Measurements from ENCODE around the gene MXI1.
A peak's percentile ranks its signal among the peaks of the same experiment; 100 is the strongest.
"Not testable (repeated sequence)": the region's sequence is repeated elsewhere in the genome, so short reads cannot be mapped to it uniquely, and the experiment has no call there.

Gene MXI1

GRCh38 chr10:110268971-110269370 is 61.6 kb downstream of the MXI1 start:
- Histone ChIP-seq H3K4me3 (ENCODE audit: low read depth in 1 of 5, low read length in 5 of 5) (peak overlapping the region in 3 of 5 donors; percentile 49 to 55 (median 54)), H3K27ac (ENCODE audit: low read depth, low read length) (no peak overlapping the region), H3K27me3 (ENCODE audit: control insufficient read depth in 5 of 5, insufficient read depth in 4 of 5, low read length in 5 of 5) (no peaks in the 10 kb centered on the region), H3K9me3 (ENCODE audit: control insufficient read depth in 5 of 5, low read length in 5 of 5) (no peaks in the 10 kb centered on the region), H3K9ac (ENCODE audit: low read length in 5 of 5) (peak overlapping the region in 3 of 5 donors; percentile 8 to 60 (median 52)), H3K4me1 (ENCODE audit: control insufficient read depth in 5 of 5, insufficient read depth in 5 of 5, low read length in 5 of 5) (peaks cover 0 to 22% (median 19%) of the 10 kb centered on the region in 5 donors), H3K36me3 (ENCODE audit: control insufficient read depth in 5 of 5, insufficient read depth in 5 of 5, low read length in 5 of 5) (no peaks in the 10 kb centered on the region)

- H3K27me3 ChIP-seq (ENCODE audit: control insufficient read depth in 5 of 5, insufficient read depth in 4 of 5, low read length in 5 of 5), result no peaks in the 10 kb centered on the region
- peak overlapping the region; percentile 4 for H3K27ac ChIP-seq (ENCODE audit: low read depth, low read length)
- H3K9ac ChIP-seq (ENCODE audit: low read length in 5 of 5), result peak overlapping the region; percentile 0 to 60 (median 44)
- no peaks in the 10 kb centered on the region for H3K9me3 ChIP-seq (ENCODE audit: control insufficient read depth in 5 of 5, low read length in 5 of 5)
- no peaks in the 10 kb centered on the region for H3K36me3 ChIP-seq (ENCODE audit: control insufficient read depth in 5 of 5, insufficient read depth in 5 of 5, low read length in 5 of 5)
- H3K4me1 ChIP-seq (ENCODE audit: control insufficient read depth in 5 of 5, insufficient read depth in 5 of 5, low read length in 5 of 5), result peaks cover 0 to 22% (median 19%) of the 10 kb centered on the region in 5 donors
- H3K4me3 ChIP-seq (ENCODE audit: low read depth in 1 of 5, low read length in 5 of 5), result peak overlapping the region; percentile 49 to 66 (median 55)
Observed at GRCh38 chr10:110269374-110270318, 62.2 kb downstream of the MXI1 start.

- not testable (repeated sequence) for H3K4me3 ChIP-seq (ENCODE audit: low read depth in 1 of 5, low read length in 5 of 5); H3K27ac ChIP-seq (ENCODE audit: low read depth, low read length); H3K36me3 ChIP-seq (ENCODE audit: control insufficient read depth in 5 of 5, insufficient read depth in 5 of 5, low read length in 5 of 5); H3K27me3 ChIP-seq (ENCODE audit: control insufficient read depth in 5 of 5, insufficient read depth in 4 of 5, low read length in 5 of 5); H3K9ac ChIP-seq (ENCODE audit: low read length in 5 of 5); H3K9me3 ChIP-seq (ENCODE audit: control insufficient read depth in 5 of 5, low read length in 5 of 5)
- H3K4me1 ChIP-seq (ENCODE audit: control insufficient read depth in 5 of 5, insufficient read depth in 5 of 5, low read length in 5 of 5), result peaks cover 0 to 22% (median 19%) of the 10 kb centered on the region in 5 donors
Observed at GRCh38 chr10:110272995-110273394, 65.6 kb downstream of the MXI1 start.

GRCh38 chr10:110273474-110273873 is 66.1 kb downstream of the MXI1 start:
- no peak overlapping the region for H3K4me3 ChIP-seq (ENCODE audit: low read depth in 1 of 5, low read length in 5 of 5)
- no peaks in the 10 kb centered on the region for H3K36me3 ChIP-seq (ENCODE audit: control insufficient read depth in 5 of 5, insufficient read depth in 5 of 5, low read length in 5 of 5)
- no peak overlapping the region for H3K9ac ChIP-seq (ENCODE audit: low read length in 5 of 5)
- no peaks in the 10 kb centered on the region for H3K27me3 ChIP-seq (ENCODE audit: control insufficient read depth in 5 of 5, insufficient read depth in 4 of 5, low read length in 5 of 5)
- no peaks in the 10 kb centered on the region for H3K9me3 ChIP-seq (ENCODE audit: control insufficient read depth in 5 of 5, low read length in 5 of 5)
- no peak overlapping the region for H3K27ac ChIP-seq (ENCODE audit: low read depth, low read length)
- H3K4me1 ChIP-seq (ENCODE audit: control insufficient read depth in 5 of 5, insufficient read depth in 5 of 5, low read length in 5 of 5), result peaks cover 0 to 22% (median 19%) of the 10 kb centered on the region in 5 donors

GRCh38 chr10:110274072-110274627 is 66.7 kb downstream of the MXI1 start:
- Histone ChIP-seq H3K27ac (ENCODE audit: low read depth, low read length) (no peak overlapping the region), H3K27me3 (ENCODE audit: control insufficient read depth in 5 of 5, insufficient read depth in 4 of 5, low read length in 5 of 5) (no peaks in the 10 kb centered on the region), H3K4me1 (ENCODE audit: control insufficient read depth in 5 of 5, insufficient read depth in 5 of 5, low read length in 5 of 5) (peaks cover 0 to 18% (median 16%) of the 10 kb centered on the region in 5 donors), H3K9me3 (ENCODE audit: control insufficient read depth in 5 of 5, low read length in 5 of 5) (no peaks in the 10 kb centered on the region), H3K4me3 (ENCODE audit: low read depth in 1 of 5, low read length in 5 of 5) (no peak overlapping the region), H3K9ac (ENCODE audit: low read length in 5 of 5) (no peak overlapping the region), H3K36me3 (ENCODE audit: control insufficient read depth in 5 of 5, insufficient read depth in 5 of 5, low read length in 5 of 5) (no peaks in the 10 kb centered on the region)

- Histone ChIP-seq H3K36me3 (ENCODE audit: control insufficient read depth in 5 of 5, insufficient read depth in 5 of 5, low read length in 5 of 5) (no peaks in the 10 kb centered on the region), H3K9ac (ENCODE audit: low read length in 5 of 5) (no peak overlapping the region), H3K27me3 (ENCODE audit: control insufficient read depth in 5 of 5, insufficient read depth in 4 of 5, low read length in 5 of 5) (no peaks in the 10 kb centered on the region), H3K27ac (ENCODE audit: low read depth, low read length) (no peak overlapping the region), H3K4me1 (ENCODE audit: control insufficient read depth in 5 of 5, insufficient read depth in 5 of 5, low read length in 5 of 5) (peaks cover 0 to 15% (median 13%) of the 10 kb centered on the region in 5 donors), H3K9me3 (ENCODE audit: control insufficient read depth in 5 of 5, low read length in 5 of 5) (no peaks in the 10 kb centered on the region), H3K4me3 (ENCODE audit: low read depth in 1 of 5, low read length in 5 of 5) (no peak overlapping the region)
Observed at GRCh38 chr10:110274647-110275046, 67.2 kb downstream of the MXI1 start.

- peaks cover 0 to 2% (median 0%) of the 10 kb centered on the region in 5 donors for H3K36me3 ChIP-seq (ENCODE audit: control insufficient read depth in 5 of 5, insufficient read depth in 5 of 5, low read length in 5 of 5)
- no peak overlapping the region for H3K27ac ChIP-seq (ENCODE audit: low read depth, low read length)
- no peak overlapping the region for H3K9ac ChIP-seq (ENCODE audit: low read length in 5 of 5)
- no peak overlapping the region for H3K4me3 ChIP-seq (ENCODE audit: low read depth in 1 of 5, low read length in 5 of 5)
- H3K4me1 ChIP-seq (ENCODE audit: control insufficient read depth in 5 of 5, insufficient read depth in 5 of 5, low read length in 5 of 5), result peaks cover 0 to 10% (median 8%) of the 10 kb centered on the region in 5 donors
- H3K27me3 ChIP-seq (ENCODE audit: control insufficient read depth in 5 of 5, insufficient read depth in 4 of 5, low read length in 5 of 5), result no peaks in the 10 kb centered on the region
- no peaks in the 10 kb centered on the region for H3K9me3 ChIP-seq (ENCODE audit: control insufficient read depth in 5 of 5, low read length in 5 of 5)
Observed at GRCh38 chr10:110275128-110275729, 67.8 kb downstream of the MXI1 start.

- no peak overlapping the region for H3K4me3 ChIP-seq (ENCODE audit: low read depth in 1 of 5, low read length in 5 of 5)
- peaks cover 0 to 10% (median 8%) of the 10 kb centered on the region in 5 donors for H3K4me1 ChIP-seq (ENCODE audit: control insufficient read depth in 5 of 5, insufficient read depth in 5 of 5, low read length in 5 of 5)
- H3K9me3 ChIP-seq (ENCODE audit: control insufficient read depth in 5 of 5, low read length in 5 of 5), result no peaks in the 10 kb centered on the region
- H3K9ac ChIP-seq (ENCODE audit: low read length in 5 of 5), result no peak overlapping the region
- H3K27ac ChIP-seq (ENCODE audit: low read depth, low read length), result no peak overlapping the region
- no peaks in the 10 kb centered on the region for H3K27me3 ChIP-seq (ENCODE audit: control insufficient read depth in 5 of 5, insufficient read depth in 4 of 5, low read length in 5 of 5)
- peaks cover 0 to 3% (median 1%) of the 10 kb centered on the region in 5 donors for H3K36me3 ChIP-seq (ENCODE audit: control insufficient read depth in 5 of 5, insufficient read depth in 5 of 5, low read length in 5 of 5)
Observed at GRCh38 chr10:110276603-110277002, 69.2 kb downstream of the MXI1 start.

GRCh38 chr10:110277591-110277990 is 70.2 kb downstream of the MXI1 start:
- no peak overlapping the region for H3K9ac ChIP-seq (ENCODE audit: low read length in 5 of 5)
- peaks cover 0 to 4% (median 2%) of the 10 kb centered on the region in 5 donors for H3K36me3 ChIP-seq (ENCODE audit: control insufficient read depth in 5 of 5, insufficient read depth in 5 of 5, low read length in 5 of 5)
- H3K27me3 ChIP-seq (ENCODE audit: control insufficient read depth in 5 of 5, insufficient read depth in 4 of 5, low read length in 5 of 5), result no peaks in the 10 kb centered on the region
- H3K4me1 ChIP-seq (ENCODE audit: control insufficient read depth in 5 of 5, insufficient read depth in 5 of 5, low read length in 5 of 5), result peaks cover 0 to 10% (median 8%) of the 10 kb centered on the region in 5 donors
- no peak overlapping the region for H3K4me3 ChIP-seq (ENCODE audit: low read depth in 1 of 5, low read length in 5 of 5)
- H3K9me3 ChIP-seq (ENCODE audit: control insufficient read depth in 5 of 5, low read length in 5 of 5), result no peaks in the 10 kb centered on the region
- H3K27ac ChIP-seq (ENCODE audit: low read depth, low read length), result no peak overlapping the region
